ENCODE data around the gene KIAA1217. TPM values are rescaled to one million over a fixed set of nuclear protein-coding genes. Genes with fewer than 3 reads are reported as not detected.

Gene KIAA1217
- total and polyA plus RNA-seq, 2 of the 4 experiments (the other 2 are of a cell fraction): 3.4 to 4.4 TPM

DNA sequence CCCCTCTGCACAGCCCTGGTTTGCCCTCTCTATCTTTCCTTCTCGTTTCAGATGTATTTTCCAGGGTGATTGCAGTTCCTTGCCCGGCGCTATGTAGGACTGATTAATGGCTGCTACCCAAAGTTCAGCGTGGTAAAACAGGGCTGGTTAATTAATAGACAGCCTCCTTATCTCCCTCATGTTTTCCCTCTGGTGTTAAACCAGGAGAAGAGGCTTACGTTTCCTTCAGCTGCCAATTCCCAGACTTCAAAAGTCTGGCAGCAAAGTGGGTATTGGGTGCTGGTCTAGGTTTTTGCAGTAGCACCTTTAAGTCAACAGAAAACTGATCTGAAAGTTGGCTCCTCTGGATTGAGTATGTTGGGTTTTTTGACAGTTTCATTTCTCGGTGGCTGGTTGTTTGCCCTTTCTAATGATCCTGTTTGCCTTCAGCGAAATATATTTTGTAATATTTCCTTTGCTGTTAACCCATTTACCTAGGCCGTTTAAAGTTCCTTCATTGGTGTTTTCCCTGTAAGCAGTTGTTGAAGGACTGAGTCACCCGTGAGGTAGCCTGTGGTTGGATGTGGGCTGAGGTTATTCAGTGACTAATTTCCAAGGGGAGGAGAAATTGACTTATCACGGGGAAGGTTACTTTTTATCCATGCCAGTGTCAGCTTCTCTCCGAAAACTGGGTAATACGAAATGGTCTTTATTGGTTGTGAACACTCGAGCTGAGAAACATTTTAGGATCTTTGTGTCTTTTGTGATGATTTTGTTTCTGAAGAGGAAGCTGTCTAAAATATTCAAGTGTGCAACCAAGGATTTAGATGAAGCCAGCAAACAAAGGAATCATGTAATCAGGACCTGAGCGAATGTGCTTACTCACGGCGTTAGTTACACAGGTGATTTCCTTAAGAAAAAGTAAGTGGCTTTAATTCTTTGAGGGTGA lies 257.2 kb downstream of the KIAA1217 start (continued):
- TF ChIP-seq SMC3 (IDR thresholded peaks at IDR 0.05; ENCODE audit: low read depth, low read length): no peak
- 0 out of 2 replicates have a peak, but pooled peaks have one; percentile 8 for TF ChIP-seq RAD21 (IDR thresholded peaks at IDR 0.05; ENCODE audit: low read length)
- peak; percentile 94 for TF ChIP-seq FOS (IDR thresholded peaks at IDR 0.05; ENCODE audit: low read depth, low read length)
- no peak for TF ChIP-seq CEBPB (IDR thresholded peaks at IDR 0.05; ENCODE audit: low read depth, low read length)
- no peak for TF ChIP-seq RFX5 (IDR thresholded peaks at IDR 0.05; ENCODE audit: low read depth, low read length)
- peak; percentile 88 for TF ChIP-seq POLR2A (IDR thresholded peaks at IDR 0.05; ENCODE audit: low read depth, low read length)
